ENCODE results near the gene YKT6. TPM values are rescaled to one million over a fixed set of nuclear protein-coding genes. Genes with fewer than 3 reads are reported as not detected.
"Not testable (repeated sequence)": the region's sequence is repeated elsewhere in the genome, so short reads cannot be mapped to it uniquely, and the experiment has no call there.

YKT6 gene
- total RNA-seq, 1 experiment from 2014 or later: 96.2 TPM

- no peak for DNase-seq (ENCODE audit: low spot score)
- in situ Hi-C loops (cut with HindIII; ENCODE audit: low sequenced_read_pairs): no loop called here
Observed at GRCh38 chr7:44167920-44168319, 32.9 kb upstream of the YKT6 start.

DNA sequence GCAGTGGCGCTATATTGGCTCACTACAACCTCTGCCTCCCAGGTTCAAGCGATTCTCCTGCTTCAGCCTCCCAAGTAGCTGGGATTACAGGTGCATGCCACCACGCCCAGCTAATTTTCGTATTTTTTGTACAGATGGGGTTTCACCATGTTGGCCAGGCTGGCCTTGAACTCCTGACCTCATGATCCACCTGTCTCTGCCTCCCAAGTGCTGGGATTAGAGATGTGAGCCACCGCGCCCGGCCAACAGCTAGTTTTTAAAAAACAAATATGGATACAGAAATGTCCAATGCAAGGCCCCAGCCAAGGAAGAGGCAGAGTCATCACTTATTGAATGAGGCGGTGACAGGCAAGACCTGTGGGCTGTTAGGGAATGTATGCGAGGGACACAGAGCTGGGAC is 28.9 kb upstream of the YKT6 start:
- in situ Hi-C loops (cut with HindIII; ENCODE audit: low sequenced_read_pairs); DNase-seq (ENCODE audit: low spot score): not testable (repeated sequence)

DNA sequence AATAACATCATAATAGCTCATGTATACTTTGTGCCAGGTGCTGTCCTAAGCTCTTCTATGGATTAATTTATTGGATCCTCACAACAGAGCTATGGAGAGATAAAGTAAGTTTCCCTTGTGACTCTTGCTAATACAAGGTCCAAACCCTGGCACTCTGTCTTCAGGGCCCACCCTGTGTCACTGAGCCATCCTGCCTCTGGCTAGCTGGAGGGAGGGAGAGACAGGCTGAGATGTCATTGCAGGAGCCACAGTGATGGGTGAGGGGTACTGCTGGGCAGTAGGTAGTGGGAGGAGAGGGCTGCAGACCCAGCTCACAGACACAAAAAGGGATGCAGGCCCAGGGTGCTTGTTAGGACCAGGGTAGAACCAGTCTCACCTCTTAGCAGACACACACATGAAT is 28.4 kb upstream of the YKT6 start:
- DNase-seq (ENCODE audit: low spot score): no peak
- in situ Hi-C loops (cut with HindIII; ENCODE audit: low sequenced_read_pairs): no loop called here

DNA sequence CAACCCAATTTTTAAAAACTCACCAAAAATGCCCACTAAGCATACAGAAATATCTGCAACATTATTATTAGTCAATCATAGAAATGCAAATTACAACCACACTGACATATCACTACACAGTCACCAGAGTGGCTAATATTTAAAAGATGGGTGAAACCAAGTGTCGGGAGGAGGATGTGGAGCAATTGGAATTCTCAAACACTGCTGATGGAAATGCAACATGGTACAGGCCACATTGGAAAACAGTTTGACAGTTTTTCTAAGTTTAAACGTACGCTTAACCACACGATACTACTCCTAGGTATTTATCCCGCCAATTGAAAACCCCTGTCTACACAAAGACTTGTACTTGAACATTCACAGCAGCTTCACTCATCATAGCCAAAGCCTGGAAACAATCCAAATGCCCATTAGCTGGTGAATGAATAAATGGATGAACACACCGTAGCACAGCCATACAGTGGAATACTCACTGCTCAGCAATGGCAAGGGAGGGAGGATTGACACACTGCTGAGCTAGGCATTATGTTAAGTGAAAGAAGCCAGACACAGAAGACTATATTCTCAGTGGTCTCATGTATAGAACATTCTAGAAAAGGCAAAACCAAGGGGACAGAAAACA is 27.9 kb upstream of the YKT6 start:
- in situ Hi-C loops (cut with HindIII; ENCODE audit: low sequenced_read_pairs): no loop called here
- no peak for DNase-seq (ENCODE audit: low spot score)

DNA sequence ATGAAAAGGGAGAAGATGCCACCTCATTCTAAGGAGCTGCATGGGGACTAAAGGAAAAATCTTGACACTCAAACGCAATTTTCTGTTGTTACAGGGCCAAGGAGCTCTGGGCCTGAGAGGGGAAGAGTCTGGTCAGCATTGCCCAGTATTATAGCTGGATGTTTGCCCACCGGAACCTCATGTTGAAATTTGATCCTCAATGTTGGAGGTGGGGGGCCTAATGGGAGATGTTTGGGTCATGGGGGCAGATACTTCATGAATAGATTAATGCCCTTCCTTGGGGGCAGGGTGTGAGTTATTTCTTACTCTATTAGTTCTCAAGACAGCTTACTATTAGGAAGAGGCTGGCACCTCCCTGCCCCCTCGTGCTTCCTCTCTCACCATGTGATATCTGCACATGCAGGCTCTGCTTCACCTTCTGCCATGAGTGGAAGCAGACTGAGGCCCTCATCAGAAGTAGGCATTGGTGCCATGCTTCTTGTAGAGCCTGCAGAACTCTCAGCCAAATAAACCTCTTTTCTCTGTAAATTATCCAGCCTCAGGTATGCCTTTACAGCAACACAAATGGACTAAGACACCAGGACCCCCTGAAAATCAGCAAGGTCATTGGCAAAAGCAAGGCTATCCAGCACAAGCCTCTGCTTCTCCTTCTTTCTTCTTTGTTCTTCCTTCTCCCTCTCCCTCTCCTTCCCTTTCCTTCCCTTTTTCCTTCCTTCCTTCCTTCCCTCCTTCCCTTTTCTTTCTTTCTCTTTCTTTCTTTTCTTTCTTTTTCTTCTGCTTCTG is 26.7 kb upstream of the YKT6 start:
- in situ Hi-C loops (cut with HindIII; ENCODE audit: low sequenced_read_pairs): no loop called here
- no peak for DNase-seq (ENCODE audit: low spot score)

GRCh38 chr7:44174694-44174948 is 26.2 kb upstream of the YKT6 start:
- in situ Hi-C loops (cut with HindIII; ENCODE audit: low sequenced_read_pairs); DNase-seq (ENCODE audit: low spot score): not testable (repeated sequence)

DNA sequence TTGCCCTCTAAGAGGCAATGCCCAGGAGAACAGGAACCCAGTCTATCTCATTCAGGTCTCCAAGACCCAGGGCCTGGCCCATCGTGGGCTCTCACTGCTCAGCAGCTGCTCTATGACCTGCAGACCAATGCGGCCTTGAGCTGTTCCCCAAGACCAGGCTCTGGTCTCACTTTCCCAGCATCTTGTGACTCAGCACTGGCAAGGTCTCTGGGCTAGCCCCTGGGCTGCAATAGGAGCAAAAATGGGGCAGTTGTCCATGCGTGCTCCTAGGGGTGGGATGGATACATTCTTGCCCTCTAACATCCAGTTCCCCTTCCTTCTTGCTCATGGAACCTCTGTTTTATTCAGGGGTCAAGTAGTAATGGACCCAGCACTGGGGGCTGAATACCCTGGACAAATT is 25.0 kb upstream of the YKT6 start:
- in situ Hi-C loops (cut with HindIII; ENCODE audit: low sequenced_read_pairs): no loop called here
- no peak for DNase-seq (ENCODE audit: low spot score)

DNA sequence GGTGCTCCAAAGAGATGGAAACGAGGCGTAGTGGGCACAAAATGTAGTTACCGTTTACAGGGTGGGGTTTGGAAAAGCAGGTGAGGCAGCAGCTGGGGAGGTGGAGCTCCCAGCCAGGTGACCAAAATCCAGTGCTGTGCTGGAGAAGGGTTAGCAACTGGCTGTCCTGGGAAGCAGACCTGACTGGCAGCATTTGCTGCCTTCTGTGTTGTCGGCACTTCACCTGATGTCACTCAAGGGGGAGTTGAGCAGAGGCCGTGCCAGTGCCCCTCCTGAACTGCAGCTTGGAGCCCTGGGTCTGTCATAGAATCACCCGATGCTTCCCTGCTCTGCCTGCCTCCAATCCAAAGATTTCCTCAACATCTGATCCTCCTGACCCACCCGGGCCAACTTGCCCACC is 24.3 kb upstream of the YKT6 start:
- DNase-seq (ENCODE audit: low spot score): no peak
- in situ Hi-C loops (cut with HindIII; ENCODE audit: low sequenced_read_pairs): no loop called here

- peak; percentile 35 for DNase-seq (ENCODE audit: low spot score)
- in situ Hi-C loops (cut with HindIII; ENCODE audit: low sequenced_read_pairs): no loop called here
Observed at GRCh38 chr7:44177570-44178131, 23.1 kb upstream of the YKT6 start.

GRCh38 chr7:44180631-44181030 is 20.1 kb upstream of the YKT6 start:
- DNase-seq (ENCODE audit: low spot score): no peak
- in situ Hi-C loops (cut with HindIII; ENCODE audit: low sequenced_read_pairs): no loop called here

GRCh38 chr7:44182827-44183226 is 18.0 kb upstream of the YKT6 start:
- no peak for DNase-seq (ENCODE audit: low spot score)

GRCh38 chr7:44183386-44183785 is 17.4 kb upstream of the YKT6 start:
- in situ Hi-C loops (cut with HindIII; ENCODE audit: low sequenced_read_pairs): no loop called here
- DNase-seq (ENCODE audit: low spot score): peak; percentile 93

More at GRCh38 chr7:44182827-44183226, 18.0 kb upstream of the YKT6 start:
- in situ Hi-C loops (cut with HindIII; ENCODE audit: low sequenced_read_pairs): no loop called here

- in situ Hi-C loops (cut with HindIII; ENCODE audit: low sequenced_read_pairs): no loop called here
- DNase-seq (ENCODE audit: low spot score): no peak
Observed at GRCh38 chr7:44184206-44184872, 16.4 kb upstream of the YKT6 start.

GRCh38 chr7:44184873-44185446 is 15.8 kb upstream of the YKT6 start:
- in situ Hi-C loops (cut with HindIII; ENCODE audit: low sequenced_read_pairs): no loop called here
- DNase-seq (ENCODE audit: low spot score): no peak

GRCh38 chr7:44185729-44186128 is 15.0 kb upstream of the YKT6 start:
- no peak for DNase-seq (ENCODE audit: low spot score)
- in situ Hi-C loops (cut with HindIII; ENCODE audit: low sequenced_read_pairs): no loop called here

DNA sequence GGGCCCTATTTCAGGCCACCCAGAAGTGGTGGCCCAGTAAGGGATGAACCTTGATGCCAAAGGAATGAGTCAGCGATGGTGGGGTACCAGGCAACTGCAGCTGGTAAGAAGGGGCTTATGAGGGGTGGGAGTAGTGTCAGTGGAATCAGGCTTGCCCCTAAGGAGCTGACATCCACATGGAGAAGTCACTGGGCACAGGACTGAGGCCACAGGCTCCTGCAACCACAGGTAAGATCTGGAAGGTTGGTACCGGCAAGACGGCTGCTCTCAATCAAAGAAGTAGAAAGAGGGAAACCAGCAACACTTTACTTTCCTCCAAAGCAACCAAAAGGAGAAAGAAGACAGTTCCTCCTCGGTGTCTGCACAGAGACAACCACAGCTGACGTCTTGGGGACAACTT is 14.0 kb upstream of the YKT6 start:
- DNase-seq (ENCODE audit: low spot score): no peak
- in situ Hi-C loops (cut with HindIII; ENCODE audit: low sequenced_read_pairs): no loop called here

GRCh38 chr7:44187636-44188416 is 13.0 kb upstream of the YKT6 start:
- in situ Hi-C loops (cut with HindIII; ENCODE audit: low sequenced_read_pairs): no loop called here
- DNase-seq (ENCODE audit: low spot score): peak; percentile 67

- in situ Hi-C loops (cut with HindIII; ENCODE audit: low sequenced_read_pairs): no loop called here
- no peak for DNase-seq (ENCODE audit: low spot score)
Observed at GRCh38 chr7:44188480-44189225, 12.1 kb upstream of the YKT6 start.
